Keratinocyte (primary cell): ENCODE results near the gene LMTK2. TPM values are rescaled to one million over a fixed set of nuclear protein-coding genes. Genes with fewer than 3 reads are reported as not detected.

Experiments used
- DNase-seq: peaks from one replicate; pipeline ENCODE4 v3.0.0-alpha.2; 2011; ENCODE audit warnings: low read depth, missing footprints, low spot score
- FAIRE-seq: peaks from 2 replicates; lab custom pipeline; 2011; peaks lifted over from hg19 to GRCh38; lab: Jason Lieb, UNC
- H2AFZ ChIP-seq: 2 replicates; pipeline ENCODE4 v1.6.0; 2012; ENCODE audit warnings: low read length, control low read depth, inconsistent platforms; ENCODE audit not compliant: control insufficient read depth
- H3K27ac ChIP-seq: 2 replicates; pipeline ENCODE4 v1.5.1; 2011; ENCODE audit warnings: low read length; ENCODE audit not compliant: control insufficient read depth, insufficient read depth
- H3K27me3 ChIP-seq: 3 replicates; pipeline ENCODE4 v1.6.0; 2011; ENCODE audit warnings: low read length; ENCODE audit not compliant: control insufficient read depth, insufficient read depth; ENCODE audit errors: extremely low read depth
- H3K36me3 ChIP-seq, 2 experiments: 2 replicates in 1 of 2; 3 replicates in 1 of 2; pipeline ENCODE4 v1.5.1; 2011; ENCODE audit warnings: low read length in 2 of 2, mild to moderate bottlenecking in 1 of 2; ENCODE audit not compliant: control insufficient read depth in 2 of 2, insufficient read depth in 2 of 2; ENCODE audit errors: extremely low read depth in 1 of 2
- H3K4me1 ChIP-seq: 3 replicates; pipeline ENCODE4 v1.5.1; 2011; ENCODE audit warnings: low read length; ENCODE audit not compliant: control insufficient read depth, insufficient read depth; ENCODE audit errors: extremely low read depth
- H3K4me2 ChIP-seq: 3 replicates; pipeline ENCODE4 v1.6.0; 2011; ENCODE audit warnings: low read depth, low read length; ENCODE audit not compliant: control insufficient read depth, insufficient read depth; ENCODE audit errors: extremely low read depth
- H3K4me3 ChIP-seq, 3 experiments: fragments of 200-600 bp in 1 of 3; sonication (generic) in 1 of 3; 2 replicates in 2 of 3; 3 replicates in 1 of 3; pipeline ENCODE4 v1.5.1; 2011 to 2016; ENCODE audit warnings: low read length in 3 of 3, mild to moderate bottlenecking in 3 of 3, control low read depth in 2 of 3, inconsistent platforms in 1 of 3, low read depth in 1 of 3, mixed read lengths in 1 of 3, mixed run types in 1 of 3, moderate library complexity in 1 of 3; ENCODE audit not compliant: control insufficient read depth in 2 of 3, insufficient read depth in 2 of 3; ENCODE audit errors: extremely low read depth in 1 of 3
- H3K79me2 ChIP-seq: 2 replicates; pipeline ENCODE4 v1.6.0; 2012; ENCODE audit warnings: low read length; ENCODE audit not compliant: control insufficient read depth, insufficient read depth
- H3K9ac ChIP-seq: 3 replicates; pipeline ENCODE4 v1.6.0; 2011; ENCODE audit warnings: low read length; ENCODE audit not compliant: control insufficient read depth, insufficient read depth; ENCODE audit errors: extremely low read depth
- H3K9me1 ChIP-seq: 3 replicates; pipeline ENCODE4 v1.6.0; 2011; ENCODE audit warnings: low read length; ENCODE audit not compliant: control insufficient read depth, insufficient read depth; ENCODE audit errors: extremely low read depth
- H3K9me3 ChIP-seq: 2 replicates; pipeline ENCODE4 v1.5.1; 2012; ENCODE audit warnings: low read depth, low read length; ENCODE audit not compliant: control insufficient read depth
- H4K20me1 ChIP-seq: 3 replicates; pipeline ENCODE4 v1.6.0; 2011; ENCODE audit warnings: low read length; ENCODE audit not compliant: control insufficient read depth, insufficient read depth; ENCODE audit errors: extremely low read depth
- EZH2 ChIP-seq: IDR thresholded peaks from one replicate; pipeline ENCODE4 v1.6.1; 2012; ENCODE audit warnings: inconsistent platforms, mild to moderate bottlenecking, low read length, moderate library complexity
- dilution Hi-C: fragments of 300-500 bp; cut with MboI; formaldehyde crosslinking; loops from one replicate; pipeline ENCODE4 v1.7.0; 2020; ENCODE audit warnings: low sequenced_read_pairs; ENCODE audit not compliant: extremely low pct_ligation_motif_present
- polyA plus RNA-seq, 5 experiments: library from polyadenylated mRNA; depleted of rRNA in 3 of 5; stranded (reverse) in 3 of 5; stranded (forward) in 1 of 5; unstranded in 1 of 5; fragments of >200 nt; gene quantifications; 1 replicate in 1 of 5; 2 replicates in 3 of 5; 3 replicates in 1 of 5; pipeline versions ENCODE4 v1.2.1 to v1.2.3, GENCODE V29; 2011 to 2012; ENCODE audit warnings: missing spikeins in 2 of 5, low read depth in 1 of 5, low replicate concordance in 1 of 5
- TF ChIP-seq, protein P1 (sequence below), 3 experiments: IDR thresholded peaks in 1 of 3; conservative IDR thresholded peaks in 1 of 3; optimal IDR thresholded peaks in 1 of 3; 2 replicates in 2 of 3; 3 replicates in 1 of 3; pipeline versions ENCODE3 to v1.5.1; 2011; ENCODE audit warnings: low read length in 3 of 3, mild to moderate bottlenecking in 3 of 3, moderate library complexity in 2 of 3, control low read depth in 1 of 3, inconsistent platforms in 1 of 3; ENCODE audit not compliant: insufficient read depth in 2 of 3; ENCODE audit errors: extremely low read depth in 1 of 3

The LMTK2 gene
- polyA plus RNA-seq, 1 donor (not counting 4 experiments of a cell fraction or from before 2014, with no cell fraction given) = 6.6 TPM

DNA sequence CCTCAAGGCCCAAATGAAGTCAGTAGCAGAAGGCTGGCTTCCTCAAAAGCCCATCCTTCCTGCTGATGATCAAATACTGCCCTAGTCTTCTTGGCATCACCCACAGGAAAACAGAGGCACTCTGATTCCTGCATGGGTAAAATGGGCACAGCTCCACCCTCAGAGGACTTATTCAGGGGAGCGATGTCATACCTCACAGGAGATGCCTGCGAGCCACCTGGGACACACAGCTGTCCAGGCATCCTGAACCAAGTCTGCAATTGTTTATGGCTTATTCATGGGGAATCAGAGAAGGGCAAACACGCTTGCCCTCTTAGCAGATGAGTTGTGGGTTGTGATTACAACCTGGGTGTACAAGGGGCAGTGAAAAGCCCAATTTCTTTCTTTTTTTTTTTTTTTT is 22.0 kb upstream of the LMTK2 start:
- H3K4me2 ChIP-seq = no peak overlapping the region

DNA sequence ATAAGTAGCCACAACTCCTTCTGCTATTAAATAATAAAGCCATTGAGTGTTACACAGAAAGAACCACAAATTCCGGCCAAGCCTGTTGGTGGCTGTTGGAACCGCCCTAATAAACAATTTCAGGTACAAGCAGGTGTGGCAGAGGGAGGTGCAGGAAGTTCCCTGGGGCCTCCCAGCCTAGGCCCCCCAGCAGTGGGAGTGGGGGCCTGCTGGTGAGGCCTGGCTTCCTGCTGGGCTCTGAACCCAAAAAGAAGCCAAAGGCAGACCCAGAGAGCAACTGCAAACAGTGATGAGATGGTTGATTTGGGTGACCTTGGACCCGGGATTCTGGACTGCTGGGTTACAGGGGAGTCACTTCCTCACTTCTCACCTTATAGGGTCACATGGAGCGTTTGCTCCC is 21.0 kb upstream of the LMTK2 start:
- Histone ChIP-seq H2AFZ (no peak overlapping the region), H3K79me2 (no peaks in the 10 kb centered on the region), H3K27ac (peak overlapping the region; percentile 47), H3K9me3 (no peaks in the 10 kb centered on the region), H4K20me1 (no peaks in the 10 kb centered on the region), H3K9ac (no peak overlapping the region), H3K27me3 (no peaks in the 10 kb centered on the region), H3K4me3 (no peak overlapping the region), H3K4me2 (no peak overlapping the region), H3K9me1 (no peaks in the 10 kb centered on the region), H3K36me3 (no peaks in the 10 kb centered on the region), H3K4me1 (peaks cover 15% of the 10 kb centered on the region)
- TF ChIP-seq, protein P1, sequence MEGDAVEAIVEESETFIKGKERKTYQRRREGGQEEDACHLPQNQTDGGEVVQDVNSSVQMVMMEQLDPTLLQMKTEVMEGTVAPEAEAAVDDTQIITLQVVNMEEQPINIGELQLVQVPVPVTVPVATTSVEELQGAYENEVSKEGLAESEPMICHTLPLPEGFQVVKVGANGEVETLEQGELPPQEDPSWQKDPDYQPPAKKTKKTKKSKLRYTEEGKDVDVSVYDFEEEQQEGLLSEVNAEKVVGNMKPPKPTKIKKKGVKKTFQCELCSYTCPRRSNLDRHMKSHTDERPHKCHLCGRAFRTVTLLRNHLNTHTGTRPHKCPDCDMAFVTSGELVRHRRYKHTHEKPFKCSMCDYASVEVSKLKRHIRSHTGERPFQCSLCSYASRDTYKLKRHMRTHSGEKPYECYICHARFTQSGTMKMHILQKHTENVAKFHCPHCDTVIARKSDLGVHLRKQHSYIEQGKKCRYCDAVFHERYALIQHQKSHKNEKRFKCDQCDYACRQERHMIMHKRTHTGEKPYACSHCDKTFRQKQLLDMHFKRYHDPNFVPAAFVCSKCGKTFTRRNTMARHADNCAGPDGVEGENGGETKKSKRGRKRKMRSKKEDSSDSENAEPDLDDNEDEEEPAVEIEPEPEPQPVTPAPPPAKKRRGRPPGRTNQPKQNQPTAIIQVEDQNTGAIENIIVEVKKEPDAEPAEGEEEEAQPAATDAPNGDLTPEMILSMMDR (optimal IDR thresholded peaks at IDR 0.05 in 1 of 3, IDR thresholded peaks at IDR 0.05 in 1 of 3, conservative IDR thresholded peaks at IDR 0.05 in 1 of 3; ENCODE audit: extremely low read depth in 1 of 3, insufficient read depth in 2 of 3, low read length in 3 of 3) = no peak
- TF ChIP-seq EZH2 = no peak
- DNase-seq (no peak), FAIRE-seq (no peak)
- dilution Hi-C loops = no loop called here

More for the DNA sequence above, 22.0 kb upstream of the LMTK2 start:
- peaks cover 12% of the 10 kb centered on the region for H3K4me1 ChIP-seq
- H3K9me1 ChIP-seq = no peaks in the 10 kb centered on the region
- H3K9ac ChIP-seq = no peak overlapping the region
- no peak overlapping the region for H3K4me3 ChIP-seq
- no peaks in the 10 kb centered on the region for H4K20me1 ChIP-seq
- dilution Hi-C loops = no loop called here
- no peaks in the 10 kb centered on the region for H3K36me3 ChIP-seq
- H3K27ac ChIP-seq = no peak overlapping the region
- FAIRE-seq (no peak), DNase-seq (no peak)
- no peaks in the 10 kb centered on the region for H3K27me3 ChIP-seq
- TF ChIP-seq EZH2 = no peak
- TF ChIP-seq, protein P1 (optimal IDR thresholded peaks at IDR 0.05 in 1 of 3, IDR thresholded peaks at IDR 0.05 in 1 of 3, conservative IDR thresholded peaks at IDR 0.05 in 1 of 3; ENCODE audit: extremely low read depth in 1 of 3, insufficient read depth in 2 of 3, low read length in 3 of 3) = no peak
- H2AFZ ChIP-seq = no peak overlapping the region
- no peaks in the 10 kb centered on the region for H3K9me3 ChIP-seq
- no peaks in the 10 kb centered on the region for H3K79me2 ChIP-seq
